GM23338 (cell line): ENCODE results near the gene RAD54L.

Source experiments
- CREB1 ChIP-seq: fragments of 250-450 bp; sonication (Bioruptor Pico); IDR thresholded peaks from 2 replicates; pipeline ENCODE4 v1.5.0; 2020; ENCODE audit warnings: low read depth, mild to moderate bottlenecking, moderate library complexity
- EZH2 ChIP-seq: fragments of 200-600 bp; sonication (generic); IDR thresholded peaks from one replicate; pipeline ENCODE4 v1.8.0; 2017; ENCODE audit warnings: antibody characterized with exemption, mild to moderate bottlenecking, low read depth; ENCODE audit not compliant: unreplicated experiment
- EZH2phosphoT487 ChIP-seq: fragments of 200-600 bp; sonication (generic); IDR thresholded peaks from one replicate; pipeline ENCODE4 v1.8.1; 2018; ENCODE audit warnings: antibody characterized with exemption; ENCODE audit not compliant: unreplicated experiment
- JUNB ChIP-seq: IDR thresholded peaks from one replicate; pipeline ENCODE4 v1.6.1; 2016; ENCODE audit warnings: antibody characterized with exemption; ENCODE audit not compliant: unreplicated experiment
- NANOG ChIP-seq: IDR thresholded peaks from 2 replicates; pipeline ENCODE4 v1.6.1; 2016; ENCODE audit warnings: antibody characterized with exemption, borderline replicate concordance
- POLR2AphosphoS5 ChIP-seq: IDR thresholded peaks from 2 replicates; pipeline ENCODE4 v1.6.1; 2016; ENCODE audit warnings: antibody characterized with exemption, low read depth
- STAT1 ChIP-seq: IDR thresholded peaks from one replicate; pipeline ENCODE4 v1.6.1; 2016; ENCODE audit warnings: antibody characterized with exemption; ENCODE audit not compliant: unreplicated experiment
- ZNF114 ChIP-seq: fragments of 250-450 bp; sonication (Bioruptor Pico); IDR thresholded peaks from 2 replicates; pipeline ENCODE4 v1.5.0; 2020; ENCODE audit warnings: mild to moderate bottlenecking, moderate library complexity
- TF ChIP-seq, protein P1 (sequence below), 2 experiments: fragments of 200-600 bp in 1 of 2; sonication (generic) in 1 of 2; conservative IDR thresholded peaks; 2 replicates each; pipeline versions ENCODE4 v1.5.1 to v1.6.1; 2016 to 2017; ENCODE audit warnings: antibody characterized with exemption in 2 of 2, low read depth in 2 of 2, mild to moderate bottlenecking in 2 of 2, moderate library complexity in 1 of 2
- TF ChIP-seq, protein P2 (sequence below): IDR thresholded peaks from one replicate; pipeline ENCODE4 v1.6.1; 2018; ENCODE audit warnings: antibody characterized with exemption; ENCODE audit not compliant: unreplicated experiment
- TF ChIP-seq, protein P3 (sequence below): IDR thresholded peaks from 2 replicates; pipeline ENCODE4 v1.6.1; 2016; ENCODE audit warnings: antibody characterized with exemption

DNA sequence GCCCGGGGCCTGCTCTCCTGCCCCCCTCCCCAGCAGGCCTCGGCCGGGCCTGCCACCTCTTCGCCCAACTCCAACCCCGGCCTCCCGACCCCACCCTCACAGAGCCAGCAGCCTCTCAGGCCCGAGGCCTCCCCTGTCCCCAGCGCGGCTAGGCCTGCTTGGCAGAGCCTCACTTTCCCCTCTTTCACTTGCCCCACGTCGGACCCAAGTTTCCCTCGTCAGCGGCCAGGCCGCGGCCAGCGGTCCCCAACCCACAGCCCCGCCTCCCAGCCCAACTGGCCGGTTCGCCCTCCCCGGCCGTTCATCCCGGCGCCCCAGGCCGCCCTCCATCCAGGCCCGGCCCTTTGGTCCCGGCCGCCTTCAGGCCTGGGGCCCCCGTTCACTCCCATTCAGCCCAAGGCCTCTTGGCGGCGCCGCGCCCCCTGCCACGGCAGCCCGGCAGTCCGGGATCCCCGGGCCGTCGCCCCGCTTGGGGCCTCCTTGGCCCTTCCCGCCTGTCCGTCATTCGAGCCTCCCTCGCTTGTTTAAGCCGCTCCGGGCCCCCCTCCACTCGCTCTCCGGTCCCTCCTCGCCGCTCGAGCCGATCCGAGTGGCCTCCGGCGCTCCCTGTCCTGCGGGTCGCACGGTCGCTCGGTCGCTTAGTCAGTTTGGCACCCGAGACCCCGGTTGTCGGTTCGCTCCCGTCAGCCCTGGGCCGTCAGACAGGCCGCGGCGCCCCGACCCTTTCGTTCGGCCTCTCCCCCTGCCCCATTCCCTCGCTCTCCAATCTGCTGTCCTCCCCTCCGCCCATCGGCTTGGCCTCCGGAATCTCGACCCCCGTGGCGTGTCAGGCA, 54.5 kb downstream of the RAD54L start:
- TF ChIP-seq CREB1 (CRISPR knock-in tag) (no peak), POLR2AphosphoS5 (peak; percentile 43), STAT1 (no peak), JUNB (no peak), EZH2 (no peak), EZH2phosphoT487 (no peak), NANOG (no peak), ZNF114 (CRISPR knock-in tag) (no peak)
- TF ChIP-seq, protein P1, sequence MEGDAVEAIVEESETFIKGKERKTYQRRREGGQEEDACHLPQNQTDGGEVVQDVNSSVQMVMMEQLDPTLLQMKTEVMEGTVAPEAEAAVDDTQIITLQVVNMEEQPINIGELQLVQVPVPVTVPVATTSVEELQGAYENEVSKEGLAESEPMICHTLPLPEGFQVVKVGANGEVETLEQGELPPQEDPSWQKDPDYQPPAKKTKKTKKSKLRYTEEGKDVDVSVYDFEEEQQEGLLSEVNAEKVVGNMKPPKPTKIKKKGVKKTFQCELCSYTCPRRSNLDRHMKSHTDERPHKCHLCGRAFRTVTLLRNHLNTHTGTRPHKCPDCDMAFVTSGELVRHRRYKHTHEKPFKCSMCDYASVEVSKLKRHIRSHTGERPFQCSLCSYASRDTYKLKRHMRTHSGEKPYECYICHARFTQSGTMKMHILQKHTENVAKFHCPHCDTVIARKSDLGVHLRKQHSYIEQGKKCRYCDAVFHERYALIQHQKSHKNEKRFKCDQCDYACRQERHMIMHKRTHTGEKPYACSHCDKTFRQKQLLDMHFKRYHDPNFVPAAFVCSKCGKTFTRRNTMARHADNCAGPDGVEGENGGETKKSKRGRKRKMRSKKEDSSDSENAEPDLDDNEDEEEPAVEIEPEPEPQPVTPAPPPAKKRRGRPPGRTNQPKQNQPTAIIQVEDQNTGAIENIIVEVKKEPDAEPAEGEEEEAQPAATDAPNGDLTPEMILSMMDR (conservative IDR thresholded peaks at IDR 0.05; ENCODE audit: low read depth in 2 of 2): peak in 1 of 2 experiments; percentile 52; a peak in 2 of 4 replicates
- TF ChIP-seq, protein P2, sequence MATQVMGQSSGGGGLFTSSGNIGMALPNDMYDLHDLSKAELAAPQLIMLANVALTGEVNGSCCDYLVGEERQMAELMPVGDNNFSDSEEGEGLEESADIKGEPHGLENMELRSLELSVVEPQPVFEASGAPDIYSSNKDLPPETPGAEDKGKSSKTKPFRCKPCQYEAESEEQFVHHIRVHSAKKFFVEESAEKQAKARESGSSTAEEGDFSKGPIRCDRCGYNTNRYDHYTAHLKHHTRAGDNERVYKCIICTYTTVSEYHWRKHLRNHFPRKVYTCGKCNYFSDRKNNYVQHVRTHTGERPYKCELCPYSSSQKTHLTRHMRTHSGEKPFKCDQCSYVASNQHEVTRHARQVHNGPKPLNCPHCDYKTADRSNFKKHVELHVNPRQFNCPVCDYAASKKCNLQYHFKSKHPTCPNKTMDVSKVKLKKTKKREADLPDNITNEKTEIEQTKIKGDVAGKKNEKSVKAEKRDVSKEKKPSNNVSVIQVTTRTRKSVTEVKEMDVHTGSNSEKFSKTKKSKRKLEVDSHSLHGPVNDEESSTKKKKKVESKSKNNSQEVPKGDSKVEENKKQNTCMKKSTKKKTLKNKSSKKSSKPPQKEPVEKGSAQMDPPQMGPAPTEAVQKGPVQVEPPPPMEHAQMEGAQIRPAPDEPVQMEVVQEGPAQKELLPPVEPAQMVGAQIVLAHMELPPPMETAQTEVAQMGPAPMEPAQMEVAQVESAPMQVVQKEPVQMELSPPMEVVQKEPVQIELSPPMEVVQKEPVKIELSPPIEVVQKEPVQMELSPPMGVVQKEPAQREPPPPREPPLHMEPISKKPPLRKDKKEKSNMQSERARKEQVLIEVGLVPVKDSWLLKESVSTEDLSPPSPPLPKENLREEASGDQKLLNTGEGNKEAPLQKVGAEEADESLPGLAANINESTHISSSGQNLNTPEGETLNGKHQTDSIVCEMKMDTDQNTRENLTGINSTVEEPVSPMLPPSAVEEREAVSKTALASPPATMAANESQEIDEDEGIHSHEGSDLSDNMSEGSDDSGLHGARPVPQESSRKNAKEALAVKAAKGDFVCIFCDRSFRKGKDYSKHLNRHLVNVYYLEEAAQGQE: no peak
- TF ChIP-seq, protein P3, sequence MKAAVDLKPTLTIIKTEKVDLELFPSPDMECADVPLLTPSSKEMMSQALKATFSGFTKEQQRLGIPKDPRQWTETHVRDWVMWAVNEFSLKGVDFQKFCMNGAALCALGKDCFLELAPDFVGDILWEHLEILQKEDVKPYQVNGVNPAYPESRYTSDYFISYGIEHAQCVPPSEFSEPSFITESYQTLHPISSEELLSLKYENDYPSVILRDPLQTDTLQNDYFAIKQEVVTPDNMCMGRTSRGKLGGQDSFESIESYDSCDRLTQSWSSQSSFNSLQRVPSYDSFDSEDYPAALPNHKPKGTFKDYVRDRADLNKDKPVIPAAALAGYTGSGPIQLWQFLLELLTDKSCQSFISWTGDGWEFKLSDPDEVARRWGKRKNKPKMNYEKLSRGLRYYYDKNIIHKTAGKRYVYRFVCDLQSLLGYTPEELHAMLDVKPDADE: no peak; the same call in 1 of the 2 replicates
